GM19455 (cell line): ENCODE measurements around the gene SMTNL2.
"Not testable (repeated sequence)": the region's sequence is repeated elsewhere in the genome, so short reads cannot be mapped to it uniquely, and the experiment has no call there.

Source experiments
- ATAC-seq: cut with Tn5 transposase; IDR thresholded peaks from one replicate; pipeline ENCODE4 v1.9.1; 2021; ENCODE audit not compliant: unreplicated experiment

Gene SMTNL2

DNA sequence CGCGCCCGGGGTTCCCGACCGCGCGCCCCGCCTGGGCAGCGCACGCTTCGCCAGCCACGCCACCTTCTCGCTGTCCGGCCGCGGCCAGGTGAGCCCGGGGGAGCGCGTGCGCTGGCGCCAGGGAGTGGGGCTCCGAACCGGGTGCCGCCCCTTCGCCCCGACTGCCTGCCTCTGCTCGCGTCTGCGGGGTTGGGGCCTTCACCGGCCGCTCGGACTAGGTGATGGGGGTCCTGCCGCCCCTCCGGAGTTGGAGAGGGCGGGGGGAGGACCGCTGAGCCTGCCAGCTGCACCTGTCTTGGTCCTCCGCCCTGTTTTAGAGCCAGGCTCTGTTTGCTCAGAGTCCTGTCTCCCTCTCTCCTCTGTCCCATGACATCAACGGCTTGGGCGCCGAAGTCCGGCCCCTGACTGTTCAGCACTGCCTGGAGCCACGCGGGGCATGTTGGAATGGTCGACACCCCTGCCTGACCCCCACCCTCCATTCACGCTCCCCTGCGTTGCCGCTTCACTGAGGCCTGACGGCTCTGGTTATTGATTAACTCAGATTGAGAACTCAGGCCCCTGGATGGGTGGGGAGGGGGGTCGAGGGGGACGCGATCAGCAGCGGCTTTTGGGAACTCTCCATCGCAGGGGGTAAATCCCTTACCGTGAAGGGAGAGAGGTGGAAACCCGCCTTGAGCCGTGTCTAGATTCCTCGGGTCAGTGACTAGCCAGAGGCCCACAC lies 748 bp downstream of the SMTNL2 start:
- ATAC-seq, result no peak

DNA sequence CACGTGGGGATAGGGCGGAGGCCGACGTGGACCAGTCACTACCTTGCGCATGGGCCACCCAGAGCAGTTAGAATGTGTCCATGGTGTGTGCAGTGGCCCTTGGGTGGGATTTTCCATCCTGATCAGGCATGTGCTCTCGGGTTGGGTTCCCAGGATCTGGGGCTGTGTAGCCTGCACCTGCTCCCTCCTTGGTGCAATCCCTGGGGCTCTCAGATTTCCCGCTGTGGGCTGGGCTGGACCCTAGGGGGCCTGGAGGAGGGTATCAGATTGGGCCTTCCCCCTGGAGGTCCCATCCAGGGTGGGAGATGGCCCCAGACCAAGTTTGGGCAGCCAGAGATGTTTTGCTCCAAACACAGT lies 1.3 kb downstream of the SMTNL2 start:
- no peak for ATAC-seq

DNA sequence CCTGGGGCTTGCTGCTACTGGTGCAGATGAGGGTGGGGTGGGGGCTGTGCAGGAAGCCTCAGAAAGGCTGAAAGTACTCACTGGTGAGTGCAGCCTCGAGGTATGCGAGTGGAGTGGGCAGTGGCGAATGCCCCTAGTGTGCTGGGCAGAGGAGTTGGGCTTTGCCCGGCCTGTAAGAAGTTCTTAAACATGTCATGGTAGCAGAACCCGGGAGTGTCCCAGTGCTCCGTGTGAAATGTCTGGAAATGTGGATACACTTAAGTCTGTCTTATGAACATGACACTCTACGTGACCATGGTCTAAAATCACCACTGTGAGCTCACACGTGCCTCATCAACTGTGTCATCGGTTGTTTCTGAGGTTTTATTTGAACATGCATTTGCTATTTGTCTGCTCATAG lies 1.7 kb downstream of the SMTNL2 start:
- no peak for ATAC-seq

- no peak for ATAC-seq
Observed at GRCh38 chr17:4587195-4587594, 2.9 kb downstream of the SMTNL2 start.

DNA sequence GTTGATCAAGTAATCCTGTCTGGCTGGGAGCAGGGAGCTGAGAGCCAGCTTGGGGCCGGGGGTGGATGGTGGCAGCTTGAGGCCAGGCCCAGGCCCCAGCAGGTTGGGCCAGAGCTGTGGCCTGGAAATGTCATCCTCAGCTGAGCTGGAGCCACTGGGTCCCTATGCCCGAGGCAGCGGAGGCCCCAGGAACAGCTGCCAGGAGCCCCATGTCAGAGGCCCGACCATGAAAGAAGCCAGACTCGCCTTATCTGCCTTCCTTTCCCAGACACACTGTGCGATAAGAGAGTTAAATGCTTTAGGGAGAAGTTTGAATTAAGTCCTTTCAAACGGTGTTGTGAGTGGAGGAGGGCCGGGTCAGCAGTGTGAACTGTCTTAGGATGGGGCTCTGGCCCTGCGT lies 3.5 kb downstream of the SMTNL2 start:
- ATAC-seq, result no peak

DNA sequence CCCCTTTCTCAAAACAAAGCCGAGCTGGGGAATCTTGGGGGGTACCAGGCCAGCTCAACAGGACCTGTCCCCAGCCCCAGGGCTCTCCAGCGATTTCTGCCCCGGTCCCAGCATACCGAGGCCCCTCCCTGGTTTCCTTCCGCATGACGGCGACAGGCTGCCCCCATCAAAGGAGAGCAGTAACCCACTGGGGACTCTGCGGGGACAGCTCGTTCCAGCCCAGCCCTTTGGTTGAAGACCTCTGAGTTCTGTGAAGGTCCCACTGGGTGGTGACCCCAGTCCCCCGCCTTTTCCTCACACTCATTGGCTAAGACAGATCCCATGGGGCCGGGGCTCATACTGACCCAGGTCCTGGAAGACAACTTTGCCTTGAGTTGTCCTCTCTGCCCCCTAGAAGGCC lies 4.1 kb downstream of the SMTNL2 start:
- no peak for ATAC-seq

GRCh38 chr17:4588898-4589625 lies 4.7 kb downstream of the SMTNL2 start:
- ATAC-seq, result no peak

DNA sequence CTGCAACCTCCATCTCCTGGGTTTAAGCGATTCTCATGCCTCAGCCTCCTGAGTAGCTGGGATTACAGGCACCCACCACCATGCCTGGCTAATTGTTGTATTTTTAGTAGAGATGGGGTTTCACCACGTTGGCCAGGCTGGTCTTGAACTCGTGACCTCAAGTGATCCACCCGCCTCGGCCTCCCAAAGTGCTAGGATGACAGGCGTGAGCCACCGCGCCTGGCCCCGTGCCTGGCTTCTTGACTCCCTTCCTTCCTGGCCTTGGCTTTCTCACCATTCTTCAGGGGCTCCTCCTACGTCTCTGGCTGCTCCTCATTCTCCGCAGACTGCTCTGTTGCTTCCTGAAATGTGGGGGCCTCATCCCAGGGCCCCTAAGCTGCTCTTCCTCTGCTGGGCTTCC lies 5.7 kb downstream of the SMTNL2 start:
- not testable (repeated sequence) for ATAC-seq

DNA sequence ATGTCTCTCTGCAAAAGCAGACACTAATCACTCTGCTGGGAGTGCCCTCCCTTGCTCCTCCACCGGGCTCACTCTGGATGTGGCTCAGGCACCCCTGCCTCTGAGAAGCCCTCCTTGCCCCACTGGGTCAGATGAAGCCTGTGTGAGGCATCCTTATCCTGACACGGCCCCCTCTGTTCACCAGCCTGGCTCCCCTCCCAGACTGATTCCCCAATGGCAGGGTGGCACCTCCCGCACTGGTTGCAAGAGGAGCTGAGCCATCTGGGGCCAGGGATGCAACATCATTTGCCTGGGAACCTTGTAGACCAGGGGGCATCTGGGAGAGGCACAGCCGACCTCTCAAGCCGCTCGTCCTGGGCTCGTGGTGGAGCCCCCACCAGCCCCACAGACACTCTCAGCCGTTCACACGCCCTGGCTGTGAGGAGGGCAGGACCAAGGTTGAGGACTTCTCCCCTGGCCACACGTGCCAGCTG lies 6.7 kb downstream of the SMTNL2 start:
- ATAC-seq, result no peak

GRCh38 chr17:4591529-4591928 lies 7.2 kb downstream of the SMTNL2 start:
- ATAC-seq, result no peak

GRCh38 chr17:4592240-4593005 lies 8.1 kb downstream of the SMTNL2 start:
- no peak for ATAC-seq

DNA sequence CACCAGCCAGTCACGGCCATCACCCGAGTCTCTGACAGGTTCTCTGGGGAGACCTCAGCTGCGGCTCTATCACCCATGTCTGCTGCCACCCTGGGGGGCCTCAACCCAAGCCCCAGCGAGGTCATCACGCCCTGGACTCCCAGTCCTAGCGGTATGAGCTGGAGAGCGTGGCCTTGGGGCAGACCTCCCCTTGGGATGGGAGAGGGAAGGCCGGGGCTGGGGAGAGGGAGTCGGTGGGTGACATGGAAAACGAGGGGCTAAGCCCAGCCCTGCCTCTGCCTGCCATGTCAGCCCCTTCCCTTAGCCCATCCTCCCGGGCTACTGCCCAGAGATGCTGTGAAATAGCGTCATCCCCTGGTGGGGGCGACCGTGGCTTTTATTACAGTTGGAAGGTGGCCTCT lies 8.7 kb downstream of the SMTNL2 start:
- no peak for ATAC-seq

GRCh38 chr17:4594406-4594805 lies 10.1 kb downstream of the SMTNL2 start:
- no peak for ATAC-seq

DNA sequence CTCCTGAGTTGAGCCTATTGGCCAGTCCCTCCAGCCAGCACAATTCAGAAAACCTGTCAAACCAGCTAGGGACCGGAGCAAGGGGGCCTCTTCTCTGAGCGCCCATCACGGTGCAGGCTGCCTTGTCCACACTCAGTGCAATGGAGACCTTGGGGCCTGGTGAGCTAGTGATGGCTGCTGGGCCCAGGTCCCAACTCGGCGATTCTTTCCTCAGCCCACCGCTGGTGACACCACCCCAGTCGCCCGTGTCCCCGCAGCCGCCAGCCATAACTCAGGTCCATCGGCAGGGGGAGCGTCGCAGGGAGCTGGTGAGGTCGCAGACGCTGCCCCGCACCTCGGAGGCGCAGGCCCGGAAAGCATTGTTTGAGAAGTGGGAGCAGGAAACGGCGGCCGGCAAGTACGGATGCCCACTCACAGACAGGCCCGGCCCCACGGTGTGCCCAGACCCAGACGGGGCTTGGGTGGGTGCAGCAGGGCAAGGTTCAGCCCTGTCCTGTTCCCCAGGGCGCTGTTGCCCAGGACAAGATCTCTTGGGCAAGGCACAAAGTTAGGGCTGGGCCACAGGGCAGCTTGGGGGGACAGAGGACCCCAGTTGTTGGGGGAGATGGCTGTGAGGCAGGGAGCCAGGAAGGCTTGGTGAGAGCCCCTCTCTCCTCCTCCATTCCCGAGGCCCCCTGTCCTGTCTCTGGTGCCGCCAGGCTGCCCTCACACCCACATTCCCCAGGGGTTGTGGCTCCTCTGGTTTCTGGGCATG lies 10.8 kb downstream of the SMTNL2 start:
- ATAC-seq, result no peak

- not testable (repeated sequence) for ATAC-seq
Observed at GRCh38 chr17:4595685-4596342, 11.5 kb downstream of the SMTNL2 start.

DNA sequence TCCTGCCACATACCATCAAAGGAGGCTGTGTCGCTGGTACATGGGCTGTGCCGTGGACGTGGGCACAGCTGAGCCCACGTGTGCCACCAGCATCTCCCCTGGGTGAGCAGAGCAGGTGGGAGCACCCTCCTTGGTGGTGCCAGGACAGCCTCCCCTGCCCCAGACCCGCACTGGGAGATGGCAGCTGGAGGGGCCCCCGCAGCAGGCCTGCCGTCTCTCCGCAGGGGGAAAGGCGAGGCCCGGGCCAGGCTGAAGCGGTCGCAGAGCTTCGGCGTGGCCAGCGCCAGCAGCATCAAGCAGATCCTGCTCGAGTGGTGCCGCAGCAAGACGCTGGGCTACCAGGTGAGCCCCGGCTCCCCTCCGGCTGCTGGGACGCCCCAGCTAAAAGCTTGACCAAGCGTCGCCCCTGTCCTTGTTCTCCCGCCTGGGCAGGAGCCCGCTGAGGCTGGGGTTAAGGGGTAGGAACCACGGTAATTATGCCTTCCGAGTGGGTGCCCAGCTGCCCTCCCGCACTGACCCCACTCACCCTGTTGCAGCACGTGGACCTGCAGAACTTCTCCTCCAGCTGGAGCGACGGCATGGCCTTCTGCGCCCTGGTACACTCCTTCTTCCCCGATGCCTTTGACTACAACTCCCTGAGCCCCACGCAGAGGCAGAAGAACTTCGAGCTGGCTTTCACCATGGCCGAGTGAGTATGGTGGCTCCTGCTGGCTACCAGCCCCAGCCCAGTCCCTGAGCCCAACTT lies 12.5 kb downstream of the SMTNL2 start:
- ATAC-seq, result no peak

- ATAC-seq, result no peak
Observed at GRCh38 chr17:4597975-4598374, 13.6 kb downstream of the SMTNL2 start.

- no peak for ATAC-seq
Observed at GRCh38 chr17:4598776-4599504, 14.6 kb downstream of the SMTNL2 start.
